ENCODE results near the gene EPAS1.

DNA sequence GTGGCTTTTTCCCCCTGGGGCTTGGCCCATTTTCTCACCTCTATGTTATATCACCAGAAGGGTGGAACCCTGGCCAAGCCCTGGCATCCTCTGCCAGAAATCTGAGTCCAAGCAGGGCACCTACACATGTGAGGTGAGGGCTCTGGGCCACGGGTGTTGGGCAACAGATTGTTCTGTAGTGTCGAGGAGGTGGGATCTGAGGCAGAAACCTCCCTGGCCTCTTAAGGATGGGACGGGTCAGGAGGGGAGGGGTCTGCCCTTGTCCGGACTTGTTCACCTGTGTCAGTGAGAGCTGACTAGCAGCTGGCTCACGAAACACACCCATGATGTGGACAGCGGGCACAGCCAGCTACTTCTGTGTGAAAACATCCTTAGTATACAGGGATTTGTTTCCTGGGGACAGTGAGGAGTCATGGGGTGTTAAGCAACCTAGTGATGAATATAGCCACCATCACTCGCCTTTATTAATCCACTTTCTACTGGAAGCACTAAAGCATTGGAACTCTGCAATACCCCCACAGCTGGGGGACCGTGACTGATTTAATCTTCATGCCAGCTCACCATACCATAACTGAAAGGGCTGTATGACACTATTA lies 35.6 kb downstream of the EPAS1 start:
- TF ChIP-seq, protein P1, sequence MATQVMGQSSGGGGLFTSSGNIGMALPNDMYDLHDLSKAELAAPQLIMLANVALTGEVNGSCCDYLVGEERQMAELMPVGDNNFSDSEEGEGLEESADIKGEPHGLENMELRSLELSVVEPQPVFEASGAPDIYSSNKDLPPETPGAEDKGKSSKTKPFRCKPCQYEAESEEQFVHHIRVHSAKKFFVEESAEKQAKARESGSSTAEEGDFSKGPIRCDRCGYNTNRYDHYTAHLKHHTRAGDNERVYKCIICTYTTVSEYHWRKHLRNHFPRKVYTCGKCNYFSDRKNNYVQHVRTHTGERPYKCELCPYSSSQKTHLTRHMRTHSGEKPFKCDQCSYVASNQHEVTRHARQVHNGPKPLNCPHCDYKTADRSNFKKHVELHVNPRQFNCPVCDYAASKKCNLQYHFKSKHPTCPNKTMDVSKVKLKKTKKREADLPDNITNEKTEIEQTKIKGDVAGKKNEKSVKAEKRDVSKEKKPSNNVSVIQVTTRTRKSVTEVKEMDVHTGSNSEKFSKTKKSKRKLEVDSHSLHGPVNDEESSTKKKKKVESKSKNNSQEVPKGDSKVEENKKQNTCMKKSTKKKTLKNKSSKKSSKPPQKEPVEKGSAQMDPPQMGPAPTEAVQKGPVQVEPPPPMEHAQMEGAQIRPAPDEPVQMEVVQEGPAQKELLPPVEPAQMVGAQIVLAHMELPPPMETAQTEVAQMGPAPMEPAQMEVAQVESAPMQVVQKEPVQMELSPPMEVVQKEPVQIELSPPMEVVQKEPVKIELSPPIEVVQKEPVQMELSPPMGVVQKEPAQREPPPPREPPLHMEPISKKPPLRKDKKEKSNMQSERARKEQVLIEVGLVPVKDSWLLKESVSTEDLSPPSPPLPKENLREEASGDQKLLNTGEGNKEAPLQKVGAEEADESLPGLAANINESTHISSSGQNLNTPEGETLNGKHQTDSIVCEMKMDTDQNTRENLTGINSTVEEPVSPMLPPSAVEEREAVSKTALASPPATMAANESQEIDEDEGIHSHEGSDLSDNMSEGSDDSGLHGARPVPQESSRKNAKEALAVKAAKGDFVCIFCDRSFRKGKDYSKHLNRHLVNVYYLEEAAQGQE (IDR thresholded peaks at IDR 0.05; ENCODE audit: insufficient replicate concordance, low read depth): no peak
- TF ChIP-seq, protein P2, sequence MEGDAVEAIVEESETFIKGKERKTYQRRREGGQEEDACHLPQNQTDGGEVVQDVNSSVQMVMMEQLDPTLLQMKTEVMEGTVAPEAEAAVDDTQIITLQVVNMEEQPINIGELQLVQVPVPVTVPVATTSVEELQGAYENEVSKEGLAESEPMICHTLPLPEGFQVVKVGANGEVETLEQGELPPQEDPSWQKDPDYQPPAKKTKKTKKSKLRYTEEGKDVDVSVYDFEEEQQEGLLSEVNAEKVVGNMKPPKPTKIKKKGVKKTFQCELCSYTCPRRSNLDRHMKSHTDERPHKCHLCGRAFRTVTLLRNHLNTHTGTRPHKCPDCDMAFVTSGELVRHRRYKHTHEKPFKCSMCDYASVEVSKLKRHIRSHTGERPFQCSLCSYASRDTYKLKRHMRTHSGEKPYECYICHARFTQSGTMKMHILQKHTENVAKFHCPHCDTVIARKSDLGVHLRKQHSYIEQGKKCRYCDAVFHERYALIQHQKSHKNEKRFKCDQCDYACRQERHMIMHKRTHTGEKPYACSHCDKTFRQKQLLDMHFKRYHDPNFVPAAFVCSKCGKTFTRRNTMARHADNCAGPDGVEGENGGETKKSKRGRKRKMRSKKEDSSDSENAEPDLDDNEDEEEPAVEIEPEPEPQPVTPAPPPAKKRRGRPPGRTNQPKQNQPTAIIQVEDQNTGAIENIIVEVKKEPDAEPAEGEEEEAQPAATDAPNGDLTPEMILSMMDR (IDR thresholded peaks at IDR 0.05; ENCODE audit: insufficient read depth, low read length): no peak
- TF ChIP-seq GABPA (IDR thresholded peaks at IDR 0.05; ENCODE audit: low read depth): no peak

Data from HL-60 (cell line).